Renal cortex interstitium (tissue), 11 donors: Measurements from ENCODE around the gene TMEM30B. TPM values are rescaled to one million over a fixed set of nuclear protein-coding genes. Genes with fewer than 3 reads are reported as not detected.

Experiments
- DNase-seq, 11 donors: peaks; one replicate each; pipeline ENCODE4 v3.0.0-alpha.2; 2013; ENCODE audit warnings: low read depth in 9 of 11, low spot score in 4 of 11; ENCODE audit errors: extremely low read depth in 1 of 11
- polyA plus RNA-seq, 3 donors: library from polyadenylated mRNA; unstranded; fragments of 120-200 nt; gene quantifications; one replicate each; pipeline ENCODE4 v1.2.1, GENCODE V29; 2013; ENCODE audit not compliant: insufficient read length in 3 of 3

TMEM30B gene
- polyA plus RNA-seq, 3 donors: 10.0 to 11.2 (median 10.3) TPM

DNA sequence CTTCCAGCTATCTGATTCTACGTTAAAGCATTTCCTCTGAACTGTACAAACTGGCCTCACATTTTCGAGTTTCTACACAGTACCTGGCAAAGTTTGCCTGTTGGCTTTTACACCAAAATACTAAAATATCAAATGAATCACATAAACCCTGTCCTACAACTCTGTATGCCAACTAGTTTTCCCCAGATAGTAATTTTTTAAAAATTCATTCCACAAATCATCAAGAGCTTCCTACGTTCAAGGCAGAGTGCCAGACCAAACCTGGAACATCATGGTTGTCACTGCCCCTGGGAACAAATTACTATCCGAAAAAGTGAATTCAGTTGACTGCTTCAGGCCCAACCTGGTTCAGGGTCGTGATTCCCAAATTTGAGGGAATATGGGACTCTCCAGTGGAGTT lies 2.1 kb downstream of the TMEM30B start:
- no peak for DNase-seq

DNA sequence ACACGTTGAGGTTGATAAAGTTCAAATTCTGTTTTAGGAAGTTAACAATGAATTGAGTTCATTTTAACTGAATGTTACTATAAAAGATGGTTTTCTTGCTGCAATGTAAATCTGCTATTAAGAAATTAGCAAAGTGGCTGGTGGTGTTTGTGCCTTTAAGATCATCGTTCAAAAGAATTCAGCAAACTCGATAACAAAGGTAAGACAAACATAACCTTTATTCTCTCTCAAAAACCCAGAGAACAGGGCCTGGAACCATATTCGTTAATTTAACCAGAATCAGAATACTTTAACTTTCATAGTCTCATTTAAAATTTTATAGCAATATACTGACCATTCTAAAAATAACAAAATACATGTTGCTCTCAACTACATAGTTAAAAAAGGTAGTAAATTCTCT lies 3.4 kb downstream of the TMEM30B start:
- no peak for DNase-seq

GRCh38 chr14:61277232-61277631 lies 3.9 kb downstream of the TMEM30B start:
- DNase-seq: no peak

- no peak for DNase-seq
These were observed 9.6 kb downstream of the TMEM30B start for GRCh38 chr14:61271552-61271951.

- no peak for DNase-seq
These were observed 10.4 kb downstream of the TMEM30B start for GRCh38 chr14:61270714-61271113.

GRCh38 chr14:61269321-61270083 lies 11.6 kb downstream of the TMEM30B start:
- DNase-seq: peak in 8 of 11 donors; percentile 60 to 85 (median 76)

DNA sequence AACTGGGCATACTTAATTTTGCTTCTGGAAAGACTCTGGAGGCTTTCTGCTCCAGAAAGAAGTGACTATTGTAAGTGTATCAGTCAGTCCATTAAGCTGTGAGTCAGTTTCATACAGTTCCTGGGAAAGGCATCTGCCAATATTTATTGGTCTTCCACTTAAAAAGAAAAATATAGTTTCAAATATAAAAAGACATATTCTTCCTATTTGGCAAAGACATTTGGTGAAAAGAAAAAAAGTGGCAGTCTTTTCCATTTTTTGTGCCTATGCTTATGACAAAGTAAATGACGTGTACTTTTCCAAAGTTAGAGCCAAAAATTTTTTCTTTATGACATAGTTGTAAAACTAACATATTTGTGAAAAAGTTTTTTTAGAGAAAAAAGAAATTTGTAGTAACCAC lies 12.3 kb downstream of the TMEM30B start:
- DNase-seq: no peak

GRCh38 chr14:61266891-61267740 lies 14.0 kb downstream of the TMEM30B start:
- no peak for DNase-seq

- no peak for DNase-seq
These were observed 14.7 kb downstream of the TMEM30B start for GRCh38 chr14:61266436-61266835.

GRCh38 chr14:61264651-61265050 lies 16.5 kb downstream of the TMEM30B start:
- no peak for DNase-seq

GRCh38 chr14:61264010-61264571 lies 17.0 kb downstream of the TMEM30B start:
- DNase-seq: no peak

- no peak for DNase-seq
These were observed 19.1 kb downstream of the TMEM30B start for GRCh38 chr14:61262082-61262481.

DNA sequence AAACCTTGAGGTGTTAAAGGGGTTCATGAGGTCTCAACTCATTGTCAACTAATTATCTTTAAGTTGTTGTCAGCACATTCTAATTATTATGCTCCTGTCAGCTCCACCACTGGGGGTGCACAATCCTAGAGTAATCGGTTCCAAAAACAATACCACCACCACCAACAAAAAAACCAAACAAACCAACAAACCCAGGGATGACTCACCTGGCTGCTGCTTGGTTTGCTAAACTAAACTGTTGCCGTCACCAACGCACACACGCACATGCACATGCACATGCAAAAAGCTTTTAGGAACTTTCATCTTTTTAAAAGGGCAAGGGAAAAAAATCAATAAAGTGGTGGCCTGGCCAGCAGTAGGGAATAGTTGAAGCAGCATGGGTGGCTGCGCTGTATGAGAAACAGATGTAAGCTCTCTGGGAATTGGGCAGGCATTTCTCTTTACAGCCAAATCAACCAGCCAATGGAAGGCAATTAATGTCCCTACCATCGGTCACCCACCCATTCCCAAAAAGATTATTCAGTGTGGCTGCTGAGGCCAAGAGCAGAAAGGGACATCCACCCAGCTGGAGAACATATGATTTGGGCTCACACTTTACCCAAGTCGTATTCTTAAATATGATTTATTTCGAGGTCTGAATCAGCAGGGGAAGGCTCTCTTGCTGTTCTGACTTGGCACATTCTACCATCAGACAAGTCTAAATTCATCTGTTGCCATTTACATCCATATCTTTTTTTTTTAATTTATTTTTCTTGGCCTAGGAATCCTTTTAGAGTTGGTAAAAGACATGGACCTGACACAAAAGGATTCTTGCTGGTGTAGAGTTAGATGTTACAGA lies 20.0 kb downstream of the TMEM30B start:
- DNase-seq: no peak

DNA sequence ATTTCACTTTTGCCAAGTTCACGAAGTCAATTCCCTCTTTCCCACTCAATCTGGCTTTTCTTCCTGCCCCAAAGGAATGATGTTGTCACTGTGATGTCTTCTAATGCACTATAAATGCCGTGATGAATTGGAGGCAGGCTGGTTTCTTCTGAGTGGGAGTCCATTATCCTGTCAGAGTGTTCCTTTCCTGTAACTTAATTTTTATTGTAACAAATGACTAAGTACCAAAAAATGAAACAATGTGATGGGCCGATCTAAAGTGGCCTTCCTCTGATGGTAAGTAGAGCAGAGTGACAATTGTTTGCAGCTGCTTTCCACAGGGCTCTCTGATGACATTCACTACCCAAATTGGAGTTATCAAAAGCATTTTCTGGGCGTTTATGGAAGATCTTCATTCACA lies 22.2 kb downstream of the TMEM30B start:
- no peak for DNase-seq

- peak in 1 of 11 donors; percentile 35 for DNase-seq
These were observed 23.6 kb downstream of the TMEM30B start for GRCh38 chr14:61257469-61258057.

GRCh38 chr14:61256826-61257468 lies 24.2 kb downstream of the TMEM30B start:
- DNase-seq: no peak

DNA sequence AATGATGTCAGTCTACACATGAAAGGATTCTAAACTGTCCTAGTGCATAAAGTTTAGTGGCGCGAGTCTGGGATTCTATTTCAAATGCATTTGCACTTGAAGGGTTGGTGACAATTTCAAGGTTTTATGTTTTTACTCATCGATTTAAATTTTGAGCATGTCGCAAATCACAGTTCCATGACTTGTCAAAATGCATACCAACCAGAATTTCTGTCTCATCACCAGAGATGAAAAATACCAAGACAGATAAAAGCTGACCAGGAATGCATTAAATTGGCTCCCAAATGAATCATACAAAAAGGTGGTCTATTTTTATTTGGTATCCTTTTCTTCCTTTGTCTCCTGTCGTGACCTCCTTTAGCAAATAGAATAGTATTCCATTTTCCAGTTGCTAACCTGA lies 25.2 kb downstream of the TMEM30B start:
- no peak for DNase-seq

DNA sequence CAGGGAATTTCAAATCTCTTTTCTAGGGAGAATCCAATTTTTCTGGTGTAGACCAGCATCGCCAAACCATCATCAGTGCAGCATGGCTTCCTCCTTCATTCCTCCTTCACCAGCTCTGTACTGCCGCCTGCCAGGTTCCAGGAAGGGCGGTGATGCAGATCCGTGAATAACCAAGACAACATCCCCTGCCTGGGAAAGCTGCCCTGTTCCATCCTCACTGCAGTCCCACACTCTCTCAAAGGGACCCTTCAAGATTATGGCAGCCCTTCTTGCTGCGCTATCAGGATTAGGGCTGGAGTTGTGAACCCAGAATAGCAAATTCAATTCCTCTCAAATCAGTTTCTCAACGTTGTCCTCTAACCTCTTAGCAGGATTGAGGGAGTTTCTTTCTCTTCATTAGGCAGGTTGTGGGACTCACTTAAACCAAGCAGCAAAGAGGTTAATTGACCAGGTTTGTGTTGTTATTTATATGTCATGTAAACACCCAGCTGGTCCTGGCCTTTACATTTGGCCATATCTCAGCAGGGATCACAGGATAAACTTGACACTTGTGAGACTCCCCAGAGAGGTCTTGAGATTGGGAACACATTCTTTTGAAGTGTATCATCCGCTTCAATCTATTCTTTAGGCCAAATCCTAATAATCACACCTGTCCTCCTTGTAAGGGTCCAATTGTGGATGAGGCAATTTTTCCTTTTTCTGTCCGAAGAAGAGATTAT lies 26.2 kb downstream of the TMEM30B start:
- no peak for DNase-seq
